Measurements from ENCODE around the gene MBD1. TPM values are rescaled to one million over a fixed set of nuclear protein-coding genes. Genes with fewer than 3 reads are reported as not detected.

MBD1 gene
- total and polyA plus RNA-seq, 10 of the 15 experiments (the other 5 are each of a cell fraction or from before 2014, with no cell fraction given), result 8.4 to 97.7 (median 59.9) TPM

DNA sequence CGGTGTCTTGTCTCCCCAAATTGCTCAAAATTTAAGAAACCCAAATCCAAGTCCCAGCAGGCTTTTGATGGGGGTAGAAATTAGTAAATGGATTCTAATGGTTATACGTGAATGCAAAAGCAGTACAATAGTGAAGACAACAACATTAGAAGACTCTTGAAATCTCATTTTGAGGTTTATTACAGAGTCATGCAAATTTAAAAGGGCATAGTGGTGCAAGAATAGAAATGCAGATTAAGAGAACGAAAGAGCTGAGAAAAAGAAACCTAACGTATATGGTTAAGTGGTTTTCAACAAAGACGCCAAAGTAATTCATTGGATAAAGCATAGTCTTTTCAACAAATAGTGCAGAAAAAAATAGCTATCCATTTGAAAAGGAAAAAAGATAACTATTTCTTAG is 39.4 kb upstream of the MBD1 start (continued):
- TF ChIP-seq IRF5 (IDR thresholded peaks at IDR 0.05; ENCODE audit: borderline replicate concordance), result no peak
- peak in 1 of 2 experiments; percentile 26; a peak in 1 of 4 replicates for TF ChIP-seq BHLHE40 (IDR thresholded peaks at IDR 0.05; ENCODE audit: borderline replicate concordance in 1 of 2, low read depth in 2 of 2, low read length in 1 of 2)
- peak; percentile 49; the same call in 1 of the 2 replicates for TF ChIP-seq RELB (IDR thresholded peaks at IDR 0.05; ENCODE audit: low read depth)
- no peak for TF ChIP-seq HCFC1 (IDR thresholded peaks at IDR 0.05; ENCODE audit: low read length)
- peak; percentile 78 for TF ChIP-seq MEF2A (IDR thresholded peaks at IDR 0.05; ENCODE audit: insufficient read depth, low read depth, low read length)
- TF ChIP-seq IKZF2 (IDR thresholded peaks at IDR 0.05), result 0 out of 4 replicates have a peak, but pooled peaks of 1 of the 2 experiments have one; percentile 41
- TF ChIP-seq, protein P1, sequence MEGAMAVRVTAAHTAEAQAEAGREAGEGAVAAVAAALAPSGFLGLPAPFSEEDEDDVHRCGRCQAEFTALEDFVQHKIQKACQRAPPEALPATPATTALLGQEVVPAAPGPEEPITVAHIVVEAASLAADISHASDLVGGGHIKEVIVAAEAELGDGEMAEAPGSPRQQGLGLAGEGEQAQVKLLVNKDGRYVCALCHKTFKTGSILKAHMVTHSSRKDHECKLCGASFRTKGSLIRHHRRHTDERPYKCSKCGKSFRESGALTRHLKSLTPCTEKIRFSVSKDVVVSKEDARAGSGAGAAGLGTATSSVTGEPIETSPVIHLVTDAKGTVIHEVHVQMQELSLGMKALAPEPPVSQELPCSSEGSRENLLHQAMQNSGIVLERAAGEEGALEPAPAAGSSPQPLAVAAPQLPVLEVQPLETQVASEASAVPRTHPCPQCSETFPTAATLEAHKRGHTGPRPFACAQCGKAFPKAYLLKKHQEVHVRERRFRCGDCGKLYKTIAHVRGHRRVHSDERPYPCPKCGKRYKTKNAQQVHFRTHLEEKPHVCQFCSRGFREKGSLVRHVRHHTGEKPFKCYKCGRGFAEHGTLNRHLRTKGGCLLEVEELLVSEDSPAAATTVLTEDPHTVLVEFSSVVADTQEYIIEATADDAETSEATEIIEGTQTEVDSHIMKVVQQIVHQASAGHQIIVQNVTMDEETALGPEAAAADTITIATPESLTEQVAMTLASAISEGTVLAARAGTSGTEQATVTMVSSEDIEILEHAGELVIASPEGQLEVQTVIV (IDR thresholded peaks at IDR 0.05; ENCODE audit: borderline replicate concordance, partially characterized antibody), result no peak
- peak; percentile 91 for TF ChIP-seq ZNF217 (IDR thresholded peaks at IDR 0.05)
- no peak for TF ChIP-seq WRNIP1 (IDR thresholded peaks at IDR 0.05; ENCODE audit: borderline replicate concordance, low read depth, low read length)
- TF ChIP-seq, protein P2, sequence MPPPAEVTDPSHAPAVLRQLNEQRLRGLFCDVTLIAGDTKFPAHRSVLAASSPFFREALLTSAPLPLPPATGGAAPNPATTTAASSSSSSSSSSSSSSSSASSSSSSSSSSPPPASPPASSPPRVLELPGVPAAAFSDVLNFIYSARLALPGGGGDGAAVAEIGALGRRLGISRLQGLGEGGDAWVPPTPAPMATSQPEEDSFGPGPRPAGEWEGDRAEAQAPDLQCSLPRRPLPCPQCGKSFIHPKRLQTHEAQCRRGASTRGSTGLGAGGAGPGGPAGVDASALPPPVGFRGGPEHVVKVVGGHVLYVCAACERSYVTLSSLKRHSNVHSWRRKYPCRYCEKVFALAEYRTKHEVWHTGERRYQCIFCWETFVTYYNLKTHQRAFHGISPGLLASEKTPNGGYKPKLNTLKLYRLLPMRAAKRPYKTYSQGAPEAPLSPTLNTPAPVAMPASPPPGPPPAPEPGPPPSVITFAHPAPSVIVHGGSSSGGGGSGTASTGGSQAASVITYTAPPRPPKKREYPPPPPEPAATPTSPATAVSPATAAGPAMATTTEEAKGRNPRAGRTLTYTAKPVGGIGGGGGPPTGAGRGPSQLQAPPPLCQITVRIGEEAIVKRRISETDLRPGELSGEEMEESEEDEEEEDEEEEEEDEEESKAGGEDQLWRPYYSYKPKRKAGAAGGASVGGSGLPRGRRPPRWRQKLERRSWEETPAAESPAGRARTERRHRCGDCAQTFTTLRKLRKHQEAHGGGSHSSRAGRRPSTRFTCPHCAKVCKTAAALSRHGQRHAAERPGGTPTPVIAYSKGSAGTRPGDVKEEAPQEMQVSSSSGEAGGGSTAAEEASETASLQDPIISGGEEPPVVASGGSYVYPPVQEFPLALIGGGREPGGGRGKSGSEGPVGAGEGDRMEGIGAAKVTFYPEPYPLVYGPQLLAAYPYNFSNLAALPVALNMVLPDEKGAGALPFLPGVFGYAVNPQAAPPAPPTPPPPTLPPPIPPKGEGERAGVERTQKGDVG (CRISPR knock-in tag; IDR thresholded peaks at IDR 0.05), result no peak
- no peak for TF ChIP-seq SMAD1 (IDR thresholded peaks at IDR 0.05; ENCODE audit: low read depth, partially characterized antibody)
- TF ChIP-seq ATF7 (IDR thresholded peaks at IDR 0.05; ENCODE audit: low read depth), result peak; percentile 71
- TF ChIP-seq SREBF1 (IDR thresholded peaks at IDR 0.05; ENCODE audit: low read length), result peak; percentile 56; the same call in 1 of the 2 replicates
- TF ChIP-seq PML (IDR thresholded peaks at IDR 0.05; ENCODE audit: low read length), result no peak
- TF ChIP-seq MXI1 (IDR thresholded peaks at IDR 0.05; ENCODE audit: low read depth, low read length), result no peak
- TF ChIP-seq CBX3 (IDR thresholded peaks at IDR 0.05; ENCODE audit: borderline replicate concordance, low read depth), result no peak
- TF ChIP-seq SMAD5 (IDR thresholded peaks at IDR 0.05; ENCODE audit: low read depth), result no peak
- TF ChIP-seq DPF2 (IDR thresholded peaks at IDR 0.05), result no peak
- TF ChIP-seq MTA2 (IDR thresholded peaks at IDR 0.05; ENCODE audit: low read depth), result peak; percentile 52; the same call in 1 of the 2 replicates
- TF ChIP-seq RB1 (IDR thresholded peaks at IDR 0.05; ENCODE audit: borderline replicate concordance), result no peak
- TF ChIP-seq CBX5 (IDR thresholded peaks at IDR 0.05; ENCODE audit: low read depth), result peak; percentile 60; the same call in 1 of the 2 replicates
- TF ChIP-seq CHD2 (IDR thresholded peaks at IDR 0.05; ENCODE audit: borderline replicate concordance, low read depth, low read length), result no peak
- TF ChIP-seq POU2F2 (IDR thresholded peaks at IDR 0.05; ENCODE audit: borderline replicate concordance, low read depth, low read length), result peak; percentile 87; the same call in 1 of the 3 replicates

Measured in GM12878 (cell line).